Hepatocyte (in vitro differentiated cells): Measurements from ENCODE around the gene TSPAN33.

Experiments used
- EZH2 ChIP-seq: fragments of 200-600 bp; sonication (generic); IDR thresholded peaks from 2 replicates; pipeline ENCODE4 v1.6.1; 2016; ENCODE audit warnings: antibody characterized with exemption, mild to moderate bottlenecking, borderline replicate concordance
- EZH2phosphoT487 ChIP-seq: fragments of 200-600 bp; sonication (generic); IDR thresholded peaks from one replicate; pipeline ENCODE4 v1.6.1; 2018; ENCODE audit warnings: antibody characterized with exemption, mild to moderate bottlenecking, low read depth, moderate library complexity; ENCODE audit not compliant: unreplicated experiment, severe bottlenecking
- TF ChIP-seq, protein P1 (sequence below): fragments of 200-600 bp; sonication (generic); IDR thresholded peaks from 2 replicates; pipeline ENCODE4 v1.5.1; 2016; ENCODE audit warnings: antibody characterized with exemption, mild to moderate bottlenecking; ENCODE audit not compliant: poor library complexity

DNA sequence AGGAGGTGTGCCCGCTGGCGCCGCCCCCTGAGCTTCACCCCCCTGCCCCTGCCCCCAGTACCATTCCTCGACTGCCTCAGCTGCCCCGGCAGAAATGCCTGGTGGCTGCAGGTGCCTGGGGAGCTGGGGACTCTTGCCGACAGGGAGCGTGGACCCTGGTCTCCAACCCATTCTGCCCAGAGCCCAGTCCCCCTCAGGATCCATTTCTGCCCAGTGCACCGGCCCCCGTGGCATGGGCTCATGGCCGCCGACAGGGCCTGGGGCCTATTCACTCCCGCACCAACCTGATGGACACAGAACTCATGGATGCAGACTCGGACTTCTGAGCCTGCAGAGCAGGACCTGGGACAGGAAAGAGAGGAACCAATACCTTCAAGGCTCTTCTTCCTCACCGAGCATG lies 67.6 kb downstream of the TSPAN33 start:
- TF ChIP-seq, protein P1, sequence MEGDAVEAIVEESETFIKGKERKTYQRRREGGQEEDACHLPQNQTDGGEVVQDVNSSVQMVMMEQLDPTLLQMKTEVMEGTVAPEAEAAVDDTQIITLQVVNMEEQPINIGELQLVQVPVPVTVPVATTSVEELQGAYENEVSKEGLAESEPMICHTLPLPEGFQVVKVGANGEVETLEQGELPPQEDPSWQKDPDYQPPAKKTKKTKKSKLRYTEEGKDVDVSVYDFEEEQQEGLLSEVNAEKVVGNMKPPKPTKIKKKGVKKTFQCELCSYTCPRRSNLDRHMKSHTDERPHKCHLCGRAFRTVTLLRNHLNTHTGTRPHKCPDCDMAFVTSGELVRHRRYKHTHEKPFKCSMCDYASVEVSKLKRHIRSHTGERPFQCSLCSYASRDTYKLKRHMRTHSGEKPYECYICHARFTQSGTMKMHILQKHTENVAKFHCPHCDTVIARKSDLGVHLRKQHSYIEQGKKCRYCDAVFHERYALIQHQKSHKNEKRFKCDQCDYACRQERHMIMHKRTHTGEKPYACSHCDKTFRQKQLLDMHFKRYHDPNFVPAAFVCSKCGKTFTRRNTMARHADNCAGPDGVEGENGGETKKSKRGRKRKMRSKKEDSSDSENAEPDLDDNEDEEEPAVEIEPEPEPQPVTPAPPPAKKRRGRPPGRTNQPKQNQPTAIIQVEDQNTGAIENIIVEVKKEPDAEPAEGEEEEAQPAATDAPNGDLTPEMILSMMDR: no peak
- TF ChIP-seq EZH2phosphoT487 (no peak), EZH2 (no peak)
